HepG2 (cell line): Measurements from ENCODE around the gene VASH2. TPM values are rescaled to one million over a fixed set of nuclear protein-coding genes. Genes with fewer than 3 reads are reported as not detected.

ENCODE experiments used
- EHMT2 ChIP-seq: fragments of 200-600 bp; sonication (generic); IDR thresholded peaks from 2 replicates; pipeline ENCODE4 v1.7.0; 2017; ENCODE audit warnings: antibody characterized with exemption, low read depth, low read length, borderline replicate concordance
- POLR2AphosphoS2 ChIP-seq: IDR thresholded peaks from 2 replicates; pipeline ENCODE4 v1.6.1; 2011; ENCODE audit warnings: low read depth, low read length, improper control_type of control experiment
- RBFOX2 ChIP-seq: fragments of 200-400 bp; formaldehyde crosslinking; IDR thresholded peaks from 2 replicates; pipeline ENCODE4 v1.6.1; 2017; ENCODE audit warnings: low read depth, mild to moderate bottlenecking, low read length
- TAF15 ChIP-seq: fragments of 200-400 bp; formaldehyde crosslinking; IDR thresholded peaks from one replicate; pipeline ENCODE4 v1.6.1; 2018; ENCODE audit warnings: mild to moderate bottlenecking, low read depth, low read length; ENCODE audit not compliant: poor library complexity, severe bottlenecking
- ZNF253 ChIP-seq: sonication (generic); formaldehyde crosslinking; IDR thresholded peaks from 2 replicates; pipeline ENCODE4 v1.8.0; 2022; ENCODE audit warnings: mild to moderate bottlenecking, missing genetic modification reagents, borderline replicate concordance
- ZNF331 ChIP-seq: sonication (generic); formaldehyde crosslinking; IDR thresholded peaks from 2 replicates; pipeline ENCODE4 v1.4.0; 2020; ENCODE audit warnings: missing genetic modification reagents
- ZNF879 ChIP-seq: sonication (generic); formaldehyde crosslinking; IDR thresholded peaks from 2 replicates; pipeline ENCODE4 v1.8.1; 2023; ENCODE audit warnings: missing genetic modification reagents
- polyA plus RNA-seq, 8 experiments: library from polyadenylated mRNA; depleted of rRNA in 3 of 8; stranded (reverse) in 7 of 8; unstranded in 1 of 8; fragments of >200 nt; fragmentation: Illumina TruSeq in 4 of 8; extraction: Trizol in 4 of 8; gene quantifications; 2 replicates each; pipeline versions ENCODE4 v1.2.1 to v1.2.3, GENCODE V29; 2011 to 2016; ENCODE audit warnings: low read depth in 4 of 8, missing spikeins in 1 of 8, mixed read lengths in 1 of 8; ENCODE audit not compliant: insufficient read depth in 1 of 8
- total RNA-seq, 5 experiments: library from RNA; depleted of rRNA; stranded (reverse); fragments of >200 nt; fragmentation: Illumina TruSeq; extraction: Trizol; gene quantifications; 2 replicates each; pipeline ENCODE4 v1.2.3, GENCODE V29; 2016; ENCODE audit warnings: low read depth in 1 of 5
- TF ChIP-seq, protein P1 (sequence below), 2 experiments: sonication (generic) in 1 of 2; formaldehyde crosslinking in 1 of 2; IDR thresholded peaks; 2 replicates each; pipeline versions ENCODE4 v1.6.1 to v1.9.0; 2014 to 2022; ENCODE audit warnings: antibody characterized with exemption in 1 of 2, borderline replicate concordance in 1 of 2, inconsistent platforms in 1 of 2, low read depth in 1 of 2, missing genetic modification reagents in 1 of 2
- TF ChIP-seq, protein P2 (sequence below): IDR thresholded peaks from 2 replicates; pipeline ENCODE4 v1.6.1; 2012; ENCODE audit warnings: low read depth, low read length, improper control_type of control experiment
- TF ChIP-seq, protein P3 (sequence below): sonication (generic); formaldehyde crosslinking; IDR thresholded peaks from 2 replicates; pipeline ENCODE4 v1.5.1; 2020; ENCODE audit warnings: missing genetic modification reagents, mild to moderate bottlenecking, borderline replicate concordance
- TF ChIP-seq, protein P4 (sequence below): IDR thresholded peaks from 2 replicates; pipeline ENCODE4 v1.6.1; 2016
- TF ChIP-seq, protein P5 (sequence below): sonication (generic); formaldehyde crosslinking; IDR thresholded peaks from 2 replicates; pipeline ENCODE4 v1.4.0; 2020; ENCODE audit warnings: missing genetic modification reagents, borderline replicate concordance

Gene VASH2
- total and polyA plus RNA-seq, 2 of the 13 experiments (the other 11 are each of a cell fraction or from before 2014, with no cell fraction given): 0.44 to 1.00 TPM

DNA sequence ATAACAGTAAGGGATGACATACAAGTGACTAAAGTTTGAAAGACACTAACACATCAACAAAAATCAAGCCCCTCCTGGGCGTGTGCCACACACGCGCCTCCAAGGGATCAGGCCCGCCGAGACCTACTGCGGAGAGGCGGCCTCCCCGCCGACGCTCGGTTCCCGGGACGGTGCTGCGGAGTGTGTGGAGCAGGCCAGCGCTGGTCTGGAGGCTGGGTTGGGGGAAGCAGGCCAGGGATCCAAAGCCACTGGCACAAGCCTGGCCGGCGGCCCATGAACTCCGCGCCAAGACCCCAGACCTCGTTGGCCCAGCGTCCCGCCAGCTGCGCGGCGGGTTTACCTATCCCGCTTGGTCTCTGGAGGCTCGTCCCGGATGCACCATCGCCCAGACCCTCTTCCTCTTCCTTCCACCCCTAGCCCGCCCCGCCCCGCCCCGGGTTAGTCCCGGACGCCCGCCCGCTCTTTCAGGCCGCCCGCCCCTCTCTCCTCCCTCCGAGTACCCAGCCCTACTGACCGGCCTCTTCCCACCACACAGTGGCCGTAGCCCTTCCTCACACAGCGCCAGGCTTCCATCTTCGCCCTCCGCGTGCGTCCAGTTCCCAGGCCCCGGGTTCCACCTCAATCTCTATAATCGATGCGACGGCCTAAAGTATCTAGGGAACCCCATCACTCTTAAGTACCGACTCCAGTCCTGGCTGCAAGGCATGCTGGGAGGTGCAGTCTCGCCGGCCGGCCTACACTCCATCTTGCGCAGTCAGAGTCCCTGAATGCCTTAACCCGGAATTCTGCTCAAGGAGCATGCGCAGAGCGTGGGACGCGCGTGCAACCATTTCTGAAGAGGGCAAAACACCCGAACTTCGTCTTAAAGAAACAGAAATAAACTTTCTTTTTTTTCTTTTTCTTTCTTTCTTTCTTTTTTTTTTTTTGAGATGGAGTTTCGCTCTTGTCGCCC lies 65.0 kb downstream of the VASH2 start, which contains the start of gene ANGEL2 (continued):
- TF ChIP-seq, protein P1, sequence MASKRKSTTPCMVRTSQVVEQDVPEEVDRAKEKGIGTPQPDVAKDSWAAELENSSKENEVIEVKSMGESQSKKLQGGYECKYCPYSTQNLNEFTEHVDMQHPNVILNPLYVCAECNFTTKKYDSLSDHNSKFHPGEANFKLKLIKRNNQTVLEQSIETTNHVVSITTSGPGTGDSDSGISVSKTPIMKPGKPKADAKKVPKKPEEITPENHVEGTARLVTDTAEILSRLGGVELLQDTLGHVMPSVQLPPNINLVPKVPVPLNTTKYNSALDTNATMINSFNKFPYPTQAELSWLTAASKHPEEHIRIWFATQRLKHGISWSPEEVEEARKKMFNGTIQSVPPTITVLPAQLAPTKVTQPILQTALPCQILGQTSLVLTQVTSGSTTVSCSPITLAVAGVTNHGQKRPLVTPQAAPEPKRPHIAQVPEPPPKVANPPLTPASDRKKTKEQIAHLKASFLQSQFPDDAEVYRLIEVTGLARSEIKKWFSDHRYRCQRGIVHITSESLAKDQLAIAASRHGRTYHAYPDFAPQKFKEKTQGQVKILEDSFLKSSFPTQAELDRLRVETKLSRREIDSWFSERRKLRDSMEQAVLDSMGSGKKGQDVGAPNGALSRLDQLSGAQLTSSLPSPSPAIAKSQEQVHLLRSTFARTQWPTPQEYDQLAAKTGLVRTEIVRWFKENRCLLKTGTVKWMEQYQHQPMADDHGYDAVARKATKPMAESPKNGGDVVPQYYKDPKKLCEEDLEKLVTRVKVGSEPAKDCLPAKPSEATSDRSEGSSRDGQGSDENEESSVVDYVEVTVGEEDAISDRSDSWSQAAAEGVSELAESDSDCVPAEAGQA (IDR thresholded peaks at IDR 0.05; ENCODE audit: low read depth): peak; percentile 96
- TF ChIP-seq, protein P1 (CRISPR knock-in tag; IDR thresholded peaks at IDR 0.05; ENCODE audit: borderline replicate concordance): 0 out of 2 replicates have a peak, but pooled peaks have one; percentile 29
- TF ChIP-seq, protein P2, sequence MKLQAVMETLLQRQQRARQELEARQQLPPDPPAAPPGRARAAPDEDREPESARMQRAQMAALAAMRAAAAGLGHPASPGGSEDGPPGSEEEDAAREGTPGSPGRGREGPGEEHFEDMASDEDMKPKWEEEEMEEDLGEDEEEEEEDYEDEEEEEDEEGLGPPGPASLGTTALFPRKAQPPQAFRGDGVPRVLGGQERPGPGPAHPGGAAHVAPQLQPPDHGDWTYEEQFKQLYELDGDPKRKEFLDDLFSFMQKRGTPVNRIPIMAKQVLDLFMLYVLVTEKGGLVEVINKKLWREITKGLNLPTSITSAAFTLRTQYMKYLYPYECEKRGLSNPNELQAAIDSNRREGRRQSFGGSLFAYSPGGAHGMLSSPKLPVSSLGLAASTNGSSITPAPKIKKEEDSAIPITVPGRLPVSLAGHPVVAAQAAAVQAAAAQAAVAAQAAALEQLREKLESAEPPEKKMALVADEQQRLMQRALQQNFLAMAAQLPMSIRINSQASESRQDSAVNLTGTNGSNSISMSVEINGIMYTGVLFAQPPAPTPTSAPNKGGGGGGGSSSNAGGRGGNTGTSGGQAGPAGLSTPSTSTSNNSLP: no peak
- TF ChIP-seq ZNF253 (CRISPR knock-in tag) (no peak), POLR2AphosphoS2 (no peak), RBFOX2 (peak; percentile 91), EHMT2 (no peak), ZNF879 (no peak), TAF15 (no peak), ZNF331 (CRISPR knock-in tag) (peak; percentile 17; the same call in 1 of the 2 replicates)
- TF ChIP-seq, protein P3, sequence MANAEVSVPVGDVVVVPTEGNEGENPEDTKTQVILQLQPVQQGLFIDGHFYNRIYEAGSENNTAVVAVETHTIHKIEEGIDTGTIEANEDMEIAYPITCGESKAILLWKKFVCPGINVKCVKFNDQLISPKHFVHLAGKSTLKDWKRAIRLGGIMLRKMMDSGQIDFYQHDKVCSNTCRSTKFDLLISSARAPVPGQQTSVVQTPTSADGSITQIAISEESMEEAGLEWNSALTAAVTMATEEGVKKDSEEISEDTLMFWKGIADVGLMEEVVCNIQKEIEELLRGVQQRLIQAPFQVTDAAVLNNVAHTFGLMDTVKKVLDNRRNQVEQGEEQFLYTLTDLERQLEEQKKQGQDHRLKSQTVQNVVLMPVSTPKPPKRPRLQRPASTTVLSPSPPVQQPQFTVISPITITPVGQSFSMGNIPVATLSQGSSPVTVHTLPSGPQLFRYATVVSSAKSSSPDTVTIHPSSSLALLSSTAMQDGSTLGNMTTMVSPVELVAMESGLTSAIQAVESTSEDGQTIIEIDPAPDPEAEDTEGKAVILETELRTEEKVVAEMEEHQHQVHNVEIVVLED (CRISPR knock-in tag): peak; percentile 65; the same call in 1 of the 2 replicates
- TF ChIP-seq, protein P4, sequence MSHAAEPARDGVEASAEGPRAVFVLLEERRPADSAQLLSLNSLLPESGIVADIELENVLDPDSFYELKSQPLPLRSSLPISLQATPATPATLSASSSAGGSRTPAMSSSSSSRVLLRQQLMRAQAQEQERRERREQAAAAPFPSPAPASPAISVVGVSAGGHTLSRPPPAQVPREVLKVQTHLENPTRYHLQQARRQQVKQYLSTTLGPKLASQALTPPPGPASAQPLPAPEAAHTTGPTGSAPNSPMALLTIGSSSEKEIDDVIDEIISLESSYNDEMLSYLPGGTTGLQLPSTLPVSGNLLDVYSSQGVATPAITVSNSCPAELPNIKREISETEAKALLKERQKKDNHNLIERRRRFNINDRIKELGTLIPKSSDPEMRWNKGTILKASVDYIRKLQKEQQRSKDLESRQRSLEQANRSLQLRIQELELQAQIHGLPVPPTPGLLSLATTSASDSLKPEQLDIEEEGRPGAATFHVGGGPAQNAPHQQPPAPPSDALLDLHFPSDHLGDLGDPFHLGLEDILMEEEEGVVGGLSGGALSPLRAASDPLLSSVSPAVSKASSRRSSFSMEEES (CRISPR knock-in tag): no peak; the same call in none of the 2 replicates
- TF ChIP-seq, protein P5, sequence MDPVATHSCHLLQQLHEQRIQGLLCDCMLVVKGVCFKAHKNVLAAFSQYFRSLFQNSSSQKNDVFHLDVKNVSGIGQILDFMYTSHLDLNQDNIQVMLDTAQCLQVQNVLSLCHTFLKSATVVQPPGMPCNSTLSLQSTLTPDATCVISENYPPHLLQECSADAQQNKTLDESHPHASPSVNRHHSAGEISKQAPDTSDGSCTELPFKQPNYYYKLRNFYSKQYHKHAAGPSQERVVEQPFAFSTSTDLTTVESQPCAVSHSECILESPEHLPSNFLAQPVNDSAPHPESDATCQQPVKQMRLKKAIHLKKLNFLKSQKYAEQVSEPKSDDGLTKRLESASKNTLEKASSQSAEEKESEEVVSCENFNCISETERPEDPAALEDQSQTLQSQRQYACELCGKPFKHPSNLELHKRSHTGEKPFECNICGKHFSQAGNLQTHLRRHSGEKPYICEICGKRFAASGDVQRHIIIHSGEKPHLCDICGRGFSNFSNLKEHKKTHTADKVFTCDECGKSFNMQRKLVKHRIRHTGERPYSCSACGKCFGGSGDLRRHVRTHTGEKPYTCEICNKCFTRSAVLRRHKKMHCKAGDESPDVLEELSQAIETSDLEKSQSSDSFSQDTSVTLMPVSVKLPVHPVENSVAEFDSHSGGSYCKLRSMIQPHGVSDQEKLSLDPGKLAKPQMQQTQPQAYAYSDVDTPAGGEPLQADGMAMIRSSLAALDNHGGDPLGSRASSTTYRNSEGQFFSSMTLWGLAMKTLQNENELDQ (CRISPR knock-in tag): no peak
